ENCODE measurements around the gene C1QL1.
"Not testable (repeated sequence)": the region's sequence is repeated elsewhere in the genome, so short reads cannot be mapped to it uniquely, and the experiment has no call there.

C1QL1 gene

GRCh38 chr17:44965481-44966234 is 2.4 kb downstream of the C1QL1 start:
- DNase-seq (ENCODE audit: low read depth in 2 of 2) = no peak

- DNase-seq (ENCODE audit: low read depth in 2 of 2) = no peak
Measured at GRCh38 chr17:44961921-44962350, 6.2 kb downstream of the C1QL1 start.

GRCh38 chr17:44960691-44961090 is 7.4 kb downstream of the C1QL1 start:
- DNase-seq (ENCODE audit: low read depth in 2 of 2) = no peak

GRCh38 chr17:44959821-44960531 is 8.1 kb downstream of the C1QL1 start:
- DNase-seq (ENCODE audit: low read depth in 2 of 2) = no peak

- DNase-seq (ENCODE audit: low read depth in 2 of 2) = no peak
Measured at GRCh38 chr17:44956998-44957981, 10.8 kb downstream of the C1QL1 start.

- DNase-seq (ENCODE audit: low read depth in 2 of 2) = no peak
Measured at GRCh38 chr17:44955674-44956425, 12.3 kb downstream of the C1QL1 start.

GRCh38 chr17:44952946-44953475 is 15.1 kb downstream of the C1QL1 start:
- no peak for DNase-seq (ENCODE audit: low read depth in 2 of 2)

- DNase-seq (ENCODE audit: low read depth in 2 of 2) = no peak
Measured at GRCh38 chr17:44948315-44948795, 19.7 kb downstream of the C1QL1 start.

GRCh38 chr17:44947461-44948314 is 20.4 kb downstream of the C1QL1 start, which contains the start of gene KIF18B:
TSS of gene KIF18B (minus strand) at chr17:44947773. CDS start at chr17:44936344, 11,429 bp downstream.
- peak; percentile 67 to 70 for DNase-seq (ENCODE audit: low read depth in 2 of 2)

- not testable (repeated sequence) for DNase-seq (ENCODE audit: low read depth in 2 of 2)
Measured at GRCh38 chr17:44945652-44946051, 22.5 kb downstream of the C1QL1 start.

- no peak for DNase-seq (ENCODE audit: low read depth in 2 of 2)
Measured at GRCh38 chr17:44942456-44942855, 25.6 kb downstream of the C1QL1 start.

GRCh38 chr17:44941712-44942331 is 26.3 kb downstream of the C1QL1 start:
- no peak for DNase-seq (ENCODE audit: low read depth in 2 of 2)

GRCh38 chr17:44940768-44941167 is 27.3 kb downstream of the C1QL1 start:
- no peak for DNase-seq (ENCODE audit: low read depth in 2 of 2)

GRCh38 chr17:44940317-44940716 is 27.8 kb downstream of the C1QL1 start:
- no peak for DNase-seq (ENCODE audit: low read depth in 2 of 2)

- DNase-seq (ENCODE audit: low read depth in 2 of 2) = no peak
Measured at GRCh38 chr17:44935116-44935515, 33.0 kb downstream of the C1QL1 start.

- no peak for DNase-seq (ENCODE audit: low read depth in 2 of 2)
Measured at GRCh38 chr17:44934745-44935105, 33.4 kb downstream of the C1QL1 start.

- no peak for DNase-seq (ENCODE audit: low read depth in 2 of 2)
Measured at GRCh38 chr17:44933824-44934744, 34.0 kb downstream of the C1QL1 start.

GRCh38 chr17:44932787-44933097 is 35.4 kb downstream of the C1QL1 start:
- DNase-seq (ENCODE audit: low read depth in 2 of 2) = no peak
